Omental fat pad (tissue), 4 donors: ENCODE measurements around the gene WNT2B. TPM values are rescaled to one million over a fixed set of nuclear protein-coding genes. Genes with fewer than 3 reads are reported as not detected.

ENCODE experiments used
- ATAC-seq: fragments of 150-250 bp; one replicate; pipeline ENCODE4 v1.9.1; 2016; ENCODE audit warnings: mild to moderate bottlenecking, moderate library complexity; ENCODE audit not compliant: low FRiP score
- DNase-seq: peaks from one replicate; pipeline ENCODE4 v3.0.0-alpha.2; 2019; ENCODE audit warnings: low spot score
- CTCF ChIP-seq, 3 donors: fragments of 450-650 bp; IDR thresholded peaks; one replicate each; pipeline ENCODE4 v1.5.1; 2016 to 2017; ENCODE audit warnings: antibody characterized with exemption in 3 of 3, mild to moderate bottlenecking in 3 of 3, moderate library complexity in 2 of 3
- total RNA-seq, 4 donors: library from RNA; depleted of rRNA; stranded (reverse); fragments of >200 nt; gene quantifications; one replicate each; pipeline ENCODE4 v1.1.0, GENCODE V29; 2016

The WNT2B gene
- total RNA-seq, 4 donors from 2014 or later: 5.0 to 14.3 (median 11.9) TPM

- TF ChIP-seq CTCF (IDR thresholded peaks at IDR 0.05): no peak
- DNase-seq (no peak), ATAC-seq (peak; percentile 75)
Observed at GRCh38 chr1:112544011-112544688, 35.4 kb downstream of the WNT2B start.

- ATAC-seq: peak; percentile 36
Observed at GRCh38 chr1:112544751-112545150, 36.0 kb downstream of the WNT2B start.

GRCh38 chr1:112546076-112546475, 37.3 kb downstream of the WNT2B start:
- DNase-seq: no peak
- no peak for TF ChIP-seq CTCF (IDR thresholded peaks at IDR 0.05)
- no peak for ATAC-seq

More at GRCh38 chr1:112544751-112545150, 36.0 kb downstream of the WNT2B start:
- no peak for DNase-seq
- no peak for TF ChIP-seq CTCF (IDR thresholded peaks at IDR 0.05)

- no peak for TF ChIP-seq CTCF (IDR thresholded peaks at IDR 0.05)
- ATAC-seq (no peak), DNase-seq (no peak)
Observed at GRCh38 chr1:112548547-112548946, 39.8 kb downstream of the WNT2B start.

- ATAC-seq (no peak), DNase-seq (no peak)
- no peak for TF ChIP-seq CTCF (IDR thresholded peaks at IDR 0.05)
Observed at GRCh38 chr1:112549590-112549989, 40.8 kb downstream of the WNT2B start.

- no peak for DNase-seq
- no peak for ATAC-seq
- no peak for TF ChIP-seq CTCF (IDR thresholded peaks at IDR 0.05)
Observed at GRCh38 chr1:112554411-112554810, 45.6 kb downstream of the WNT2B start.

- TF ChIP-seq CTCF (IDR thresholded peaks at IDR 0.05): no peak
- DNase-seq: no peak
- ATAC-seq: no peak
Observed at GRCh38 chr1:112557385-112557784, 48.6 kb downstream of the WNT2B start.
